ENCODE results near the gene KPNB1. TPM values are rescaled to one million over a fixed set of nuclear protein-coding genes. Genes with fewer than 3 reads are reported as not detected.
"Not testable (repeated sequence)": the region's sequence is repeated elsewhere in the genome, so short reads cannot be mapped to it uniquely, and the experiment has no call there.

Gene KPNB1
- total RNA-seq, 1 experiment from 2014 or later = 482 TPM

GRCh38 chr17:47676510-47677165 lies 26.9 kb downstream of the KPNB1 start:
- no peak for DNase-seq (ENCODE audit: low read depth)

GRCh38 chr17:47678196-47678595 lies 28.5 kb downstream of the KPNB1 start:
- DNase-seq (ENCODE audit: low read depth) = no peak

GRCh38 chr17:47682138-47682537 lies 32.4 kb downstream of the KPNB1 start:
- DNase-seq (ENCODE audit: low read depth) = no peak

GRCh38 chr17:47682727-47683126 lies 33.0 kb downstream of the KPNB1 start:
- DNase-seq (ENCODE audit: low read depth) = not testable (repeated sequence)

- no peak for DNase-seq (ENCODE audit: low read depth)
Measured at GRCh38 chr17:47684025-47684424, 34.3 kb downstream of the KPNB1 start.

- no peak for DNase-seq (ENCODE audit: low read depth)
Measured at GRCh38 chr17:47684535-47685193, 34.9 kb downstream of the KPNB1 start.

- no peak for DNase-seq (ENCODE audit: low read depth)
Measured at GRCh38 chr17:47685556-47686275, 36.0 kb downstream of the KPNB1 start.

GRCh38 chr17:47686276-47686635 lies 36.5 kb downstream of the KPNB1 start:
- DNase-seq (ENCODE audit: low read depth) = no peak

- DNase-seq (ENCODE audit: low read depth) = no peak
Measured at GRCh38 chr17:47686664-47687327, 37.1 kb downstream of the KPNB1 start.

- DNase-seq (ENCODE audit: low read depth) = no peak
Measured at GRCh38 chr17:47687328-47687690, 37.6 kb downstream of the KPNB1 start.

- no peak for DNase-seq (ENCODE audit: low read depth)
Measured at GRCh38 chr17:47687748-47688147, 38.0 kb downstream of the KPNB1 start.

GRCh38 chr17:47690121-47690520 lies 40.4 kb downstream of the KPNB1 start:
- no peak for DNase-seq (ENCODE audit: low read depth)

GRCh38 chr17:47692137-47692894 lies 42.6 kb downstream of the KPNB1 start:
- DNase-seq (ENCODE audit: low read depth) = no peak

GRCh38 chr17:47692895-47693730 lies 43.4 kb downstream of the KPNB1 start:
- no peak for DNase-seq (ENCODE audit: low read depth)

- DNase-seq (ENCODE audit: low read depth) = no peak
Measured at GRCh38 chr17:47693731-47694580, 44.2 kb downstream of the KPNB1 start, which contains the start of gene TBKBP1. Gene TBKBP1, plus strand, starts transcription at chr17:47694161. Its CDS starts 1,952 bp downstream, at chr17:47696113.

GRCh38 chr17:47694581-47695428 lies 45.1 kb downstream of the KPNB1 start:
- DNase-seq (ENCODE audit: low read depth) = no peak

GRCh38 chr17:47695429-47696376 lies 46.0 kb downstream of the KPNB1 start:
- no peak for DNase-seq (ENCODE audit: low read depth)

All from HT1080 (cell line).